ENCODE data around the gene SERGEF. TPM values are rescaled to one million over a fixed set of nuclear protein-coding genes. Genes with fewer than 3 reads are reported as not detected.

The SERGEF gene
- total and polyA plus RNA-seq, 2 of the 13 experiments (the other 11 are each of a cell fraction or from before 2014, with no cell fraction given), result 54.5 to 114 TPM

DNA sequence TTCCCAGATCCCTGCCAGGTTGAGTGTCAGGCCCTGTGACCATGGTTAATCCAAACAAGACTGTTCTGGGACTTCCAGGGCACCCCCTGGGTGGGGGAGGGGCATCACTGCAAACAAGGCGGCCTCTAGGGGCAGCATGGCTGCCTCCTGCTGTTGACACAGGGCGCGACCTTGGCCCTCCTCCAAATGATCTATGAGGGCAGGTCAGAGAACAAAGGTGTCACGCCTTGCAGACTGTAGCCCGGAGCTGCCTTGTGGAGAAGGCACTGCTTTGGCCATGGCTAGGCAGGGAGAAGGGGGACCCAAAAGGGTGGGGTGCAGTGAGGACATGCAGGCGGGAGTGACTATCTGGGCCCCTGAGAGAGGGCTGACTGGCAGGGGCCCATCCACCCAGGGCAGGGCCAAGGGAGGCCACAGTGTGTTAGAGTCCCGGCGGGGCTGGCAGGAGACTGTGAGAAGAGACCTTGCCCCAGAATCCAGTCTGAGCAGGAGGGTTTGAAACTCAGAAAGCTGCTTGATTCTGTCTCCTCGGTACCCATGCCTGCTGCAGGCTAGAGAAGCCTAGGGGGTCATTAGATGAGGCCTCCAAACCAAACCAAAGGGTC is 242.7 kb downstream of the SERGEF start (continued):
- TF ChIP-seq, protein P1, sequence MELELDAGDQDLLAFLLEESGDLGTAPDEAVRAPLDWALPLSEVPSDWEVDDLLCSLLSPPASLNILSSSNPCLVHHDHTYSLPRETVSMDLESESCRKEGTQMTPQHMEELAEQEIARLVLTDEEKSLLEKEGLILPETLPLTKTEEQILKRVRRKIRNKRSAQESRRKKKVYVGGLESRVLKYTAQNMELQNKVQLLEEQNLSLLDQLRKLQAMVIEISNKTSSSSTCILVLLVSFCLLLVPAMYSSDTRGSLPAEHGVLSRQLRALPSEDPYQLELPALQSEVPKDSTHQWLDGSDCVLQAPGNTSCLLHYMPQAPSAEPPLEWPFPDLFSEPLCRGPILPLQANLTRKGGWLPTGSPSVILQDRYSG (CRISPR knock-in tag; IDR thresholded peaks at IDR 0.05), result no peak
- 0 out of 2 replicates have a peak, but pooled peaks have one; percentile 52 for TF ChIP-seq ZNF263 (CRISPR knock-in tag; IDR thresholded peaks at IDR 0.05)
- no peak; the same call in 1 of the 2 replicates for TF ChIP-seq STAG1 (CRISPR knock-in tag; IDR thresholded peaks at IDR 0.05)
- TF ChIP-seq ZKSCAN8 (CRISPR knock-in tag; IDR thresholded peaks at IDR 0.05; ENCODE audit: borderline replicate concordance), result peak; percentile 82; the same call in 1 of the 2 replicates
- TF ChIP-seq HOXA9 (CRISPR knock-in tag; IDR thresholded peaks at IDR 0.05; ENCODE audit: borderline replicate concordance), result no peak
- TF ChIP-seq KDM3A (CRISPR knock-in tag; IDR thresholded peaks at IDR 0.05; ENCODE audit: low read depth), result peak; percentile 96
- TF ChIP-seq KLF9 (CRISPR knock-in tag; IDR thresholded peaks at IDR 0.05; ENCODE audit: low read depth), result no peak
- TF ChIP-seq, protein P2, sequence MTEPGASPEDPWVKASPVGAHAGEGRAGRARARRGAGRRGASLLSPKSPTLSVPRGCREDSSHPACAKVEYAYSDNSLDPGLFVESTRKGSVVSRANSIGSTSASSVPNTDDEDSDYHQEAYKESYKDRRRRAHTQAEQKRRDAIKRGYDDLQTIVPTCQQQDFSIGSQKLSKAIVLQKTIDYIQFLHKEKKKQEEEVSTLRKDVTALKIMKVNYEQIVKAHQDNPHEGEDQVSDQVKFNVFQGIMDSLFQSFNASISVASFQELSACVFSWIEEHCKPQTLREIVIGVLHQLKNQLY (CRISPR knock-in tag; IDR thresholded peaks at IDR 0.05), result peak; percentile 96
- TF ChIP-seq, protein P3, sequence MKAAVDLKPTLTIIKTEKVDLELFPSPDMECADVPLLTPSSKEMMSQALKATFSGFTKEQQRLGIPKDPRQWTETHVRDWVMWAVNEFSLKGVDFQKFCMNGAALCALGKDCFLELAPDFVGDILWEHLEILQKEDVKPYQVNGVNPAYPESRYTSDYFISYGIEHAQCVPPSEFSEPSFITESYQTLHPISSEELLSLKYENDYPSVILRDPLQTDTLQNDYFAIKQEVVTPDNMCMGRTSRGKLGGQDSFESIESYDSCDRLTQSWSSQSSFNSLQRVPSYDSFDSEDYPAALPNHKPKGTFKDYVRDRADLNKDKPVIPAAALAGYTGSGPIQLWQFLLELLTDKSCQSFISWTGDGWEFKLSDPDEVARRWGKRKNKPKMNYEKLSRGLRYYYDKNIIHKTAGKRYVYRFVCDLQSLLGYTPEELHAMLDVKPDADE (CRISPR knock-in tag; IDR thresholded peaks at IDR 0.05), result no peak
- no peak for TF ChIP-seq CBX2 (IDR thresholded peaks at IDR 0.05; ENCODE audit: low read depth, low read length)
- no peak for TF ChIP-seq CBX2 (CRISPR knock-in tag; IDR thresholded peaks at IDR 0.05; ENCODE audit: low read depth)
- TF ChIP-seq, protein P4, sequence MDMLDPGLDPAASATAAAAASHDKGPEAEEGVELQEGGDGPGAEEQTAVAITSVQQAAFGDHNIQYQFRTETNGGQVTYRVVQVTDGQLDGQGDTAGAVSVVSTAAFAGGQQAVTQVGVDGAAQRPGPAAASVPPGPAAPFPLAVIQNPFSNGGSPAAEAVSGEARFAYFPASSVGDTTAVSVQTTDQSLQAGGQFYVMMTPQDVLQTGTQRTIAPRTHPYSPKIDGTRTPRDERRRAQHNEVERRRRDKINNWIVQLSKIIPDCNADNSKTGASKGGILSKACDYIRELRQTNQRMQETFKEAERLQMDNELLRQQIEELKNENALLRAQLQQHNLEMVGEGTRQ (IDR thresholded peaks at IDR 0.05; ENCODE audit: low read depth, low read length), result no peak
- TF ChIP-seq, protein P4 (CRISPR knock-in tag; IDR thresholded peaks at IDR 0.05; ENCODE audit: borderline replicate concordance), result no peak
- TF ChIP-seq, protein P5, sequence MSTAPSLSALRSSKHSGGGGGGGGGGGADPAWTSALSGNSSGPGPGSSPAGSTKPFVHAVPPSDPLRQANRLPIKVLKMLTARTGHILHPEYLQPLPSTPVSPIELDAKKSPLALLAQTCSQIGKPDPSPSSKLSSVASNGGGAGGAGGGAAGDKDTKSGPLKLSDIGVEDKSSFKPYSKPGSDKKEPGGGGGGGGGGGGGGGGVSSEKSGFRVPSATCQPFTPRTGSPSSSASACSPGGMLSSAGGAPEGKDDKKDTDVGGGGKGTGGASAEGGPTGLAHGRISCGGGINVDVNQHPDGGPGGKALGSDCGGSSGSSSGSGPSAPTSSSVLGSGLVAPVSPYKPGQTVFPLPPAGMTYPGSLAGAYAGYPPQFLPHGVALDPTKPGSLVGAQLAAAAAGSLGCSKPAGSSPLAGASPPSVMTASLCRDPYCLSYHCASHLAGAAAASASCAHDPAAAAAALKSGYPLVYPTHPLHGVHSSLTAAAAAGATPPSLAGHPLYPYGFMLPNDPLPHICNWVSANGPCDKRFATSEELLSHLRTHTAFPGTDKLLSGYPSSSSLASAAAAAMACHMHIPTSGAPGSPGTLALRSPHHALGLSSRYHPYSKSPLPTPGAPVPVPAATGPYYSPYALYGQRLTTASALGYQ (CRISPR knock-in tag; IDR thresholded peaks at IDR 0.05), result peak; percentile 92; the same call in 1 of the 2 replicates
- TF ChIP-seq, protein P6, sequence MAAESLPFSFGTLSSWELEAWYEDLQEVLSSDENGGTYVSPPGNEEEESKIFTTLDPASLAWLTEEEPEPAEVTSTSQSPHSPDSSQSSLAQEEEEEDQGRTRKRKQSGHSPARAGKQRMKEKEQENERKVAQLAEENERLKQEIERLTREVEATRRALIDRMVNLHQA (CRISPR knock-in tag; IDR thresholded peaks at IDR 0.05), result no peak
- no peak for TF ChIP-seq PHB2 (IDR thresholded peaks at IDR 0.05; ENCODE audit: partially characterized antibody)
- peak; percentile 99 for TF ChIP-seq ZNF556 (CRISPR knock-in tag; IDR thresholded peaks at IDR 0.05; ENCODE audit: borderline replicate concordance)
- TF ChIP-seq RBM22 (optimal IDR thresholded peaks at IDR 0.05; ENCODE audit: low read length), result no peak
- TF ChIP-seq HES4 (CRISPR knock-in tag; IDR thresholded peaks at IDR 0.05; ENCODE audit: borderline replicate concordance), result peak; percentile 81
- TF ChIP-seq, protein P7, sequence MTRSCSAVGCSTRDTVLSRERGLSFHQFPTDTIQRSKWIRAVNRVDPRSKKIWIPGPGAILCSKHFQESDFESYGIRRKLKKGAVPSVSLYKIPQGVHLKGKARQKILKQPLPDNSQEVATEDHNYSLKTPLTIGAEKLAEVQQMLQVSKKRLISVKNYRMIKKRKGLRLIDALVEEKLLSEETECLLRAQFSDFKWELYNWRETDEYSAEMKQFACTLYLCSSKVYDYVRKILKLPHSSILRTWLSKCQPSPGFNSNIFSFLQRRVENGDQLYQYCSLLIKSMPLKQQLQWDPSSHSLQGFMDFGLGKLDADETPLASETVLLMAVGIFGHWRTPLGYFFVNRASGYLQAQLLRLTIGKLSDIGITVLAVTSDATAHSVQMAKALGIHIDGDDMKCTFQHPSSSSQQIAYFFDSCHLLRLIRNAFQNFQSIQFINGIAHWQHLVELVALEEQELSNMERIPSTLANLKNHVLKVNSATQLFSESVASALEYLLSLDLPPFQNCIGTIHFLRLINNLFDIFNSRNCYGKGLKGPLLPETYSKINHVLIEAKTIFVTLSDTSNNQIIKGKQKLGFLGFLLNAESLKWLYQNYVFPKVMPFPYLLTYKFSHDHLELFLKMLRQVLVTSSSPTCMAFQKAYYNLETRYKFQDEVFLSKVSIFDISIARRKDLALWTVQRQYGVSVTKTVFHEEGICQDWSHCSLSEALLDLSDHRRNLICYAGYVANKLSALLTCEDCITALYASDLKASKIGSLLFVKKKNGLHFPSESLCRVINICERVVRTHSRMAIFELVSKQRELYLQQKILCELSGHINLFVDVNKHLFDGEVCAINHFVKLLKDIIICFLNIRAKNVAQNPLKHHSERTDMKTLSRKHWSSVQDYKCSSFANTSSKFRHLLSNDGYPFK (CRISPR knock-in tag; IDR thresholded peaks at IDR 0.05; ENCODE audit: borderline replicate concordance), result peak; percentile 65; the same call in 1 of the 2 replicates
